Loucy (cell line): ENCODE measurements around the gene DYRK1B.

Experiments
- H2AFZ ChIP-seq: fragments of 200-600 bp; sonication (generic); 2 replicates; pipeline ENCODE4 v1.6.0; 2016; ENCODE audit warnings: antibody characterized with exemption, mild to moderate bottlenecking, low read length, moderate library complexity
- H3F3A ChIP-seq: fragments of 200-600 bp; 2 replicates; pipeline ENCODE4 v1.6.0; 2016; ENCODE audit warnings: antibody characterized with exemption, low read depth, mild to moderate bottlenecking
- H3K27me3 ChIP-seq: fragments of 200-600 bp; sonication (generic); 2 replicates; pipeline ENCODE4 v1.6.1; 2014; ENCODE audit warnings: low read length, mild to moderate bottlenecking; ENCODE audit not compliant: insufficient read depth, poor library complexity, severe bottlenecking
- H3K36me3 ChIP-seq: fragments of 200-600 bp; sonication (generic); 2 replicates; pipeline ENCODE4 v1.6.1; 2016; ENCODE audit warnings: low read length; ENCODE audit not compliant: insufficient read depth
- H3K4me1 ChIP-seq: fragments of 200-600 bp; sonication (generic); 2 replicates; pipeline ENCODE4 v1.5.1; 2014; ENCODE audit warnings: low read length, mild to moderate bottlenecking; ENCODE audit not compliant: insufficient read depth, poor library complexity, severe bottlenecking
- H3K4me2 ChIP-seq: fragments of 200-600 bp; sonication (generic); 2 replicates; pipeline ENCODE4 v1.6.0; 2014; ENCODE audit warnings: antibody characterized with exemption, low read length, low read depth, mild to moderate bottlenecking; ENCODE audit not compliant: poor library complexity, severe bottlenecking
- H3K4me3 ChIP-seq: fragments of 200-600 bp; sonication (generic); 2 replicates; pipeline ENCODE4 v1.5.1; 2014; ENCODE audit warnings: low read length, mild to moderate bottlenecking, mixed read lengths; ENCODE audit not compliant: poor library complexity, severe bottlenecking
- H3K79me2 ChIP-seq: fragments of 200-600 bp; sonication (generic); 2 replicates; pipeline ENCODE4 v1.6.1; 2014; ENCODE audit warnings: low read length; ENCODE audit not compliant: insufficient read depth
- H3K9ac ChIP-seq: fragments of 200-600 bp; sonication (generic); 2 replicates; pipeline ENCODE4 v1.6.0; 2014; ENCODE audit warnings: mild to moderate bottlenecking, low read depth, low read length, moderate library complexity; ENCODE audit not compliant: poor library complexity, severe bottlenecking
- H3K9me2 ChIP-seq: fragments of 200-600 bp; sonication (generic); replicated peaks from 2 replicates; pipeline ENCODE4 v1.6.1; 2016; ENCODE audit warnings: low read depth, low read length, mixed read lengths
- H3K9me3 ChIP-seq: fragments of 200-600 bp; sonication (generic); 2 replicates; pipeline ENCODE4 v1.6.1; 2014; ENCODE audit warnings: mild to moderate bottlenecking, antibody characterized with exemption, low read length, low read depth; ENCODE audit not compliant: insufficient read depth
- H4K20me1 ChIP-seq: fragments of 200-600 bp; sonication (generic); 2 replicates; pipeline ENCODE4 v1.6.0; 2014; ENCODE audit warnings: antibody characterized with exemption, low read length, mild to moderate bottlenecking; ENCODE audit not compliant: insufficient read depth, poor library complexity, severe bottlenecking
- EZH2phosphoT487 ChIP-seq: fragments of 200-600 bp; IDR thresholded peaks from 2 replicates; pipeline ENCODE4 v1.6.1; 2018; ENCODE audit warnings: antibody characterized with exemption, mild to moderate bottlenecking, moderate library complexity, borderline replicate concordance
- TF ChIP-seq, protein P1 (sequence below): fragments of 200-600 bp; sonication (generic); conservative IDR thresholded peaks from 2 replicates; pipeline ENCODE4 v1.5.1; 2014; ENCODE audit warnings: mild to moderate bottlenecking, antibody characterized with exemption, low read length

Gene DYRK1B

DNA sequence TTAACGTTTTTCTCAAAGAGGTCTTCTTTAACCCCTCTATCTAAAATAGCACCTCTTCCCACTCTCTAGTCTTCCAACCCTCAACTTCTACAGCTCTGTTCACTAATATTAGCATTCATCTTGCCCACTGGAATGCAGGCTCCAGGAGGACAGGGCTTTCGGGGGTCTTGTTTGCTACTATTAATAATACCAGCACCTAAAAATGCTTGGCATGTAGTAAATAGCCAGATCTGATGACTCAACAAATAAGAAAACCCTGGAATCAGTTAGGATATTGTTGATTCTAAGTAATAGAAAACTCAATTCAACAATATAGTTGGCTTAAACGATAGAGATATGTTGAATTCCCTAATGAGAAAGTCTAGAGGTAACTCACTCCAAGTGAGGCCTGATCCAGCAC is 14.2 kb downstream of the DYRK1B start:
- H3K4me1 ChIP-seq, result peaks cover 10% of the 10 kb centered on the region
- H3K4me2 ChIP-seq, result no peak overlapping the region
- no peak overlapping the region for H3K9ac ChIP-seq
- H3K9me3 ChIP-seq, result no peaks in the 10 kb centered on the region
- H4K20me1 ChIP-seq, result no peaks in the 10 kb centered on the region
- H3K36me3 ChIP-seq, result no peaks in the 10 kb centered on the region
- H3K4me3 ChIP-seq, result no peak overlapping the region
- H3F3A ChIP-seq, result no peaks in the 10 kb centered on the region
- no peak overlapping the region for H2AFZ ChIP-seq
- TF ChIP-seq EZH2phosphoT487, result no peak
- TF ChIP-seq, protein P1, sequence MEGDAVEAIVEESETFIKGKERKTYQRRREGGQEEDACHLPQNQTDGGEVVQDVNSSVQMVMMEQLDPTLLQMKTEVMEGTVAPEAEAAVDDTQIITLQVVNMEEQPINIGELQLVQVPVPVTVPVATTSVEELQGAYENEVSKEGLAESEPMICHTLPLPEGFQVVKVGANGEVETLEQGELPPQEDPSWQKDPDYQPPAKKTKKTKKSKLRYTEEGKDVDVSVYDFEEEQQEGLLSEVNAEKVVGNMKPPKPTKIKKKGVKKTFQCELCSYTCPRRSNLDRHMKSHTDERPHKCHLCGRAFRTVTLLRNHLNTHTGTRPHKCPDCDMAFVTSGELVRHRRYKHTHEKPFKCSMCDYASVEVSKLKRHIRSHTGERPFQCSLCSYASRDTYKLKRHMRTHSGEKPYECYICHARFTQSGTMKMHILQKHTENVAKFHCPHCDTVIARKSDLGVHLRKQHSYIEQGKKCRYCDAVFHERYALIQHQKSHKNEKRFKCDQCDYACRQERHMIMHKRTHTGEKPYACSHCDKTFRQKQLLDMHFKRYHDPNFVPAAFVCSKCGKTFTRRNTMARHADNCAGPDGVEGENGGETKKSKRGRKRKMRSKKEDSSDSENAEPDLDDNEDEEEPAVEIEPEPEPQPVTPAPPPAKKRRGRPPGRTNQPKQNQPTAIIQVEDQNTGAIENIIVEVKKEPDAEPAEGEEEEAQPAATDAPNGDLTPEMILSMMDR, result no peak
- no peaks in the 10 kb centered on the region for H3K27me3 ChIP-seq
- peaks cover 5% of the 10 kb centered on the region; the same call in 1 of the 2 replicates for H3K79me2 ChIP-seq
- H3K9me2 ChIP-seq, result no peaks in the 10 kb centered on the region

DNA sequence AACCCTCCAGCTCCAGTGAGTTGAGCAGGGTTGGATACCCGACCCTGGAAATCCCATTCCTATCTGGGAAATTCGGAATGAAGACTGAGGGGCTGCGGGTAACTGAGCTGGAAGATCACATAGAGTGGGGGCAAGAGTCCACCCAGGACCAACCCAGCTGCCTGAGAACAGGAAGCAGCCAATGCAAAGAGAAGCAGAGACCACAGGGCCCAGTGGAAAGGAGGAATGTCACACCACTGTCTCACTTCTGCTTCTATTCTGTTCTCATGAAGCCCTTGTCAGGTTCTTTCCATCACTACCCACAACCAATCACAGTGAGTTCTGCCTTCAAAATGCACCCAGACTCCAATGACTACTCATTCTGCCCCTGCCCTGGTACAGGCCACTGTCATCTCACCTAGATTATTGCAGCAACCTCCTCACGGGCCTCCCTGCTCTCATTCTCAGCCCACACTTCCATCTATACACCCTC is 15.3 kb downstream of the DYRK1B start:
- no peaks in the 10 kb centered on the region for H3K9me2 ChIP-seq
- H4K20me1 ChIP-seq, result no peaks in the 10 kb centered on the region
- H3K9me3 ChIP-seq, result no peaks in the 10 kb centered on the region
- no peaks in the 10 kb centered on the region for H3K36me3 ChIP-seq
- no peak overlapping the region for H2AFZ ChIP-seq
- H3K27me3 ChIP-seq, result no peaks in the 10 kb centered on the region
- H3F3A ChIP-seq, result no peaks in the 10 kb centered on the region
- H3K4me2 ChIP-seq, result no peak overlapping the region
- no peak overlapping the region for H3K9ac ChIP-seq
- no peak overlapping the region for H3K4me3 ChIP-seq
- H3K79me2 ChIP-seq, result peaks cover 1% of the 10 kb centered on the region; the same call in 1 of the 2 replicates
- peaks cover 6% of the 10 kb centered on the region for H3K4me1 ChIP-seq
- TF ChIP-seq EZH2phosphoT487, result no peak
- TF ChIP-seq, protein P1, result no peak

GRCh38 chr19:39817888-39818561 is 15.9 kb downstream of the DYRK1B start:
- no peaks in the 10 kb centered on the region for H3K9me3 ChIP-seq
- H2AFZ ChIP-seq, result no peak overlapping the region
- H3K4me3 ChIP-seq, result no peak overlapping the region
- H3K27me3 ChIP-seq, result no peaks in the 10 kb centered on the region
- TF ChIP-seq EZH2phosphoT487, result no peak
- TF ChIP-seq, protein P1, result no peak
- H3K36me3 ChIP-seq, result no peaks in the 10 kb centered on the region
- H3K4me1 ChIP-seq, result peaks cover 3% of the 10 kb centered on the region
- no peak overlapping the region for H3K4me2 ChIP-seq
- no peaks in the 10 kb centered on the region for H3F3A ChIP-seq
- no peak overlapping the region for H3K9ac ChIP-seq
- no peaks in the 10 kb centered on the region for H3K9me2 ChIP-seq
- no peaks in the 10 kb centered on the region for H3K79me2 ChIP-seq
- H4K20me1 ChIP-seq, result no peaks in the 10 kb centered on the region
